DOHH2 (cell line): ENCODE measurements around the gene LMX1A.

Experiments
- H3F3A ChIP-seq: fragments of 200-600 bp; sonication (generic), shearing (Covaris generic); 2 replicates; pipeline ENCODE4 v1.6.0; 2016; ENCODE audit warnings: antibody characterized with exemption, mild to moderate bottlenecking; ENCODE audit not compliant: control insufficient read depth, insufficient read depth
- H3K27ac ChIP-seq: fragments of 200-600 bp; sonication (generic); 2 replicates; pipeline ENCODE4 v1.5.1; 2014; ENCODE audit warnings: low read depth, mild to moderate bottlenecking, low read length, moderate library complexity
- H3K27me3 ChIP-seq: fragments of 200-600 bp; sonication (generic); 2 replicates; pipeline ENCODE4 v1.6.1; 2014; ENCODE audit warnings: mild to moderate bottlenecking, low read length, mixed read lengths; ENCODE audit not compliant: control insufficient read depth
- H3K36me3 ChIP-seq: fragments of 200-600 bp; sonication (generic); 2 replicates; pipeline ENCODE4 v1.6.1; 2014; ENCODE audit warnings: mild to moderate bottlenecking, low read length, moderate library complexity, mixed read lengths; ENCODE audit not compliant: control insufficient read depth
- H3K4me1 ChIP-seq: fragments of 200-600 bp; sonication (generic); 2 replicates; pipeline ENCODE4 v1.6.1; 2014; ENCODE audit warnings: mild to moderate bottlenecking, low read length, mixed read lengths; ENCODE audit not compliant: control insufficient read depth
- H3K4me2 ChIP-seq: fragments of 200-600 bp; sonication (generic); 2 replicates; pipeline ENCODE4 v1.6.0; 2014; ENCODE audit warnings: mild to moderate bottlenecking, low read length, moderate library complexity
- H3K4me3 ChIP-seq: fragments of 200-600 bp; sonication (generic); 2 replicates; pipeline ENCODE4 v1.5.1; 2014; ENCODE audit warnings: mild to moderate bottlenecking, low read length, mixed read lengths
- H3K79me2 ChIP-seq: fragments of 200-600 bp; sonication (generic); 2 replicates; pipeline ENCODE4 v1.6.1; 2014; ENCODE audit warnings: mild to moderate bottlenecking, low read length, mixed read lengths; ENCODE audit not compliant: control insufficient read depth
- H3K9me2 ChIP-seq: fragments of 200-600 bp; sonication (generic); replicated peaks from 2 replicates; pipeline ENCODE4 v1.6.1; 2014; ENCODE audit warnings: mild to moderate bottlenecking, low read length, mixed read lengths; ENCODE audit not compliant: control insufficient read depth
- H3K9me3 ChIP-seq: fragments of 200-600 bp; sonication (generic); 2 replicates; pipeline ENCODE4 v1.6.1; 2014; ENCODE audit warnings: antibody characterized with exemption, low read length, mixed read lengths; ENCODE audit not compliant: control insufficient read depth, insufficient read depth
- H4K20me1 ChIP-seq: fragments of 200-600 bp; sonication (generic); 2 replicates; pipeline ENCODE4 v1.6.0; 2014; ENCODE audit warnings: low read depth, mild to moderate bottlenecking, antibody characterized with exemption, low read length, moderate library complexity; ENCODE audit not compliant: control insufficient read depth, insufficient read depth
- EZH2phosphoT487 ChIP-seq: fragments of 200-600 bp; sonication (generic); IDR thresholded peaks from 2 replicates; pipeline ENCODE4 v1.6.1; 2017; ENCODE audit warnings: borderline replicate concordance, mild to moderate bottlenecking, antibody characterized with exemption, low read length, moderate library complexity, mixed read lengths
- TF ChIP-seq, protein P1 (sequence below): fragments of 200-600 bp; sonication (generic); IDR thresholded peaks from one replicate; pipeline ENCODE4 v1.5.1; 2014; ENCODE audit warnings: antibody characterized with exemption, mild to moderate bottlenecking, low read depth, low read length; ENCODE audit not compliant: poor library complexity, severe bottlenecking

The LMX1A gene

DNA sequence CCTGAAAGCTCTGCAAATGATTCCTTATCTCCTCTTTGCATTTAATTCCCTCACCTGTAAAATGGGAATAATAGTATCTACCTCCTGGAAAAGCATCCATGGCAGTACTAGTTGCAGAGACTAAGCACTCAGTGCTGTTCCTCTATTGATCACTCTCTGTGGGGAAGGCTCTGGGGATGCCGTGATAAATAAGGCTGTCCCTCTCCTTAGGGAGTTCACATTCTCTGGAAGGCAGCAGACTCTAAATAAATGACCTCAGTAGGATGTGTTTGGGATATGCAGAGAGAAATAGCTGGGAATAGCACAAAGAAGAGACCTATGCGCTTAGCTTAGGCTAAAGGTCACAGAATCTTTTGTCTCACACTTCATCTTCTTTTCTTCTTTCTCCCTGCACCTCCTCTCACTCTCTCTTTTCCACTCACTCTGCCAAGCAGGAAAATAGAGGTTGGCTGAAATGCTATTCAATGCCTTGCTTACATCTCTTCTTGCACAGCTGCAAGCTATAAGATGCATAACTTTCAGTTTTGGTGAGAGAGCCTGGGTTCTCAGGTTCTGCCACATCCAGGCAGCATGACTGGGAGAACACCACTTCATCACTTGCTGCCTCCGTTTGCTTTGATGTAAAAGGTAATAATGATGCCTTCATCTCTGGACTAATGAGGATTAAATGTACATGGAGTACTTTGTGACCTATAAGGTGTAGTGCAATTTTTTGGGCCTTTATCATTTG, 101.5 kb downstream of the LMX1A start:
- Histone ChIP-seq H3K36me3 (no peaks in the 10 kb centered on the region), H4K20me1 (no peaks in the 10 kb centered on the region), H3K27ac (no peak overlapping the region), H3K27me3 (no peaks in the 10 kb centered on the region), H3K4me3 (no peak overlapping the region), H3F3A (no peaks in the 10 kb centered on the region), H3K4me2 (no peak overlapping the region), H3K9me2 (no peaks in the 10 kb centered on the region; the same call in 1 of the 2 replicates), H3K9me3 (no peaks in the 10 kb centered on the region), H3K79me2 (no peaks in the 10 kb centered on the region), H3K4me1 (no peaks in the 10 kb centered on the region)
- TF ChIP-seq, protein P1, sequence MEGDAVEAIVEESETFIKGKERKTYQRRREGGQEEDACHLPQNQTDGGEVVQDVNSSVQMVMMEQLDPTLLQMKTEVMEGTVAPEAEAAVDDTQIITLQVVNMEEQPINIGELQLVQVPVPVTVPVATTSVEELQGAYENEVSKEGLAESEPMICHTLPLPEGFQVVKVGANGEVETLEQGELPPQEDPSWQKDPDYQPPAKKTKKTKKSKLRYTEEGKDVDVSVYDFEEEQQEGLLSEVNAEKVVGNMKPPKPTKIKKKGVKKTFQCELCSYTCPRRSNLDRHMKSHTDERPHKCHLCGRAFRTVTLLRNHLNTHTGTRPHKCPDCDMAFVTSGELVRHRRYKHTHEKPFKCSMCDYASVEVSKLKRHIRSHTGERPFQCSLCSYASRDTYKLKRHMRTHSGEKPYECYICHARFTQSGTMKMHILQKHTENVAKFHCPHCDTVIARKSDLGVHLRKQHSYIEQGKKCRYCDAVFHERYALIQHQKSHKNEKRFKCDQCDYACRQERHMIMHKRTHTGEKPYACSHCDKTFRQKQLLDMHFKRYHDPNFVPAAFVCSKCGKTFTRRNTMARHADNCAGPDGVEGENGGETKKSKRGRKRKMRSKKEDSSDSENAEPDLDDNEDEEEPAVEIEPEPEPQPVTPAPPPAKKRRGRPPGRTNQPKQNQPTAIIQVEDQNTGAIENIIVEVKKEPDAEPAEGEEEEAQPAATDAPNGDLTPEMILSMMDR: no peak
- no peak for TF ChIP-seq EZH2phosphoT487

- Histone ChIP-seq H3F3A (no peaks in the 10 kb centered on the region), H3K4me2 (no peak overlapping the region), H4K20me1 (no peaks in the 10 kb centered on the region), H3K9me3 (no peaks in the 10 kb centered on the region), H3K27me3 (no peaks in the 10 kb centered on the region), H3K36me3 (no peaks in the 10 kb centered on the region), H3K79me2 (no peaks in the 10 kb centered on the region), H3K27ac (no peak overlapping the region), H3K4me1 (no peaks in the 10 kb centered on the region), H3K9me2 (no peaks in the 10 kb centered on the region; the same call in 1 of the 2 replicates), H3K4me3 (no peak overlapping the region)
- TF ChIP-seq EZH2phosphoT487: no peak
- TF ChIP-seq, protein P1: no peak
Observed at GRCh38 chr1:165254376-165254775, 102.1 kb downstream of the LMX1A start.

DNA sequence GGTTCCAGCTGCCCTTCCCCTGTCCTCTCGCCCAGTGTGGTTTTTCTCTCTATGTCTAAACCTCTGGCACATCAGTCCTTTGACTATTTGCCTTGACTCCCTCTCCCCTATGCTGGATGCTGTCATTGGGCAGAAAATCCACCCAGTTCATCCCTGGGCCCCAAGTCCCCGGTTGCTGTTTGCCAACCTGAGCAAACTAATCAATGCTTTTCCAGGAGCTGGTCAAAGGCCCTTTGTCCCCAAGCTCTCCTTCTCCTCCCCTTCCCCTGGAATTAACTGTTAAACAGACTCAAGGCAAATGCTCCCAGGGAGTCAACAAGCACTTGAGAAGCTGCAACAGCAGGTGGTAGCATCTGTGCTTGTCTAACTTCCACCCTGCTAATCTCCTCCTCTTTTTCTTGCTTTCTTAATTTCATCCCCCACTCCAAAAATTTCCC, 102.7 kb downstream of the LMX1A start:
- H3K79me2 ChIP-seq: no peaks in the 10 kb centered on the region
- H3K27me3 ChIP-seq: no peaks in the 10 kb centered on the region
- no peaks in the 10 kb centered on the region for H4K20me1 ChIP-seq
- TF ChIP-seq EZH2phosphoT487: no peak
- TF ChIP-seq, protein P1: no peak
- H3K4me1 ChIP-seq: no peaks in the 10 kb centered on the region
- no peak overlapping the region for H3K4me3 ChIP-seq
- H3K4me2 ChIP-seq: no peak overlapping the region
- no peak overlapping the region for H3K27ac ChIP-seq
- H3K9me3 ChIP-seq: no peaks in the 10 kb centered on the region
- H3F3A ChIP-seq: no peaks in the 10 kb centered on the region
- no peaks in the 10 kb centered on the region; the same call in 1 of the 2 replicates for H3K9me2 ChIP-seq
- H3K36me3 ChIP-seq: no peaks in the 10 kb centered on the region
